Fibroblast of lung (primary cell): Measurements from ENCODE around the gene DPP10.
"Not testable (repeated sequence)": the region's sequence is repeated elsewhere in the genome, so short reads cannot be mapped to it uniquely, and the experiment has no call there.

ENCODE experiments used
- EZH2 ChIP-seq: IDR thresholded peaks from 2 replicates; pipeline ENCODE4 v1.5.1; 2012; ENCODE audit warnings: low read length, control low read depth, mild to moderate bottlenecking; ENCODE audit errors: missing control alignments
- TF ChIP-seq, protein P1 (sequence below), 2 donors: IDR thresholded peaks in 1 of 2; conservative IDR thresholded peaks in 1 of 2; 1 replicate in 1 of 2; 2 replicates in 1 of 2; pipeline ENCODE4 v1.5.1; 2011 to 2012; ENCODE audit warnings: low read length in 2 of 2, control low read depth in 1 of 2, inconsistent platforms in 1 of 2, low read depth in 1 of 2, mild to moderate bottlenecking in 1 of 2

GRCh38 chr2:114522612-114523011, 80.2 kb downstream of the DPP10 start:
- TF ChIP-seq, protein P1, sequence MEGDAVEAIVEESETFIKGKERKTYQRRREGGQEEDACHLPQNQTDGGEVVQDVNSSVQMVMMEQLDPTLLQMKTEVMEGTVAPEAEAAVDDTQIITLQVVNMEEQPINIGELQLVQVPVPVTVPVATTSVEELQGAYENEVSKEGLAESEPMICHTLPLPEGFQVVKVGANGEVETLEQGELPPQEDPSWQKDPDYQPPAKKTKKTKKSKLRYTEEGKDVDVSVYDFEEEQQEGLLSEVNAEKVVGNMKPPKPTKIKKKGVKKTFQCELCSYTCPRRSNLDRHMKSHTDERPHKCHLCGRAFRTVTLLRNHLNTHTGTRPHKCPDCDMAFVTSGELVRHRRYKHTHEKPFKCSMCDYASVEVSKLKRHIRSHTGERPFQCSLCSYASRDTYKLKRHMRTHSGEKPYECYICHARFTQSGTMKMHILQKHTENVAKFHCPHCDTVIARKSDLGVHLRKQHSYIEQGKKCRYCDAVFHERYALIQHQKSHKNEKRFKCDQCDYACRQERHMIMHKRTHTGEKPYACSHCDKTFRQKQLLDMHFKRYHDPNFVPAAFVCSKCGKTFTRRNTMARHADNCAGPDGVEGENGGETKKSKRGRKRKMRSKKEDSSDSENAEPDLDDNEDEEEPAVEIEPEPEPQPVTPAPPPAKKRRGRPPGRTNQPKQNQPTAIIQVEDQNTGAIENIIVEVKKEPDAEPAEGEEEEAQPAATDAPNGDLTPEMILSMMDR (conservative IDR thresholded peaks at IDR 0.05 in 1 of 2, IDR thresholded peaks at IDR 0.05 in 1 of 2; ENCODE audit: low read depth in 1 of 2, low read length in 2 of 2), result not testable (repeated sequence)
- not testable (repeated sequence) for TF ChIP-seq EZH2
